SK-N-MC (cell line): ENCODE results near the gene SEPTIN11.
"Not testable (repeated sequence)": the region's sequence is repeated elsewhere in the genome, so short reads cannot be mapped to it uniquely, and the experiment has no call there.

ENCODE experiments used
- EZH2 ChIP-seq: fragments of 200-600 bp; sonication (generic); IDR thresholded peaks from one replicate; pipeline ENCODE4 v1.6.1; 2017; ENCODE audit warnings: antibody characterized with exemption
- FOXP2 ChIP-seq: optimal IDR thresholded peaks from 2 replicates; pipeline ENCODE3; 2011; ENCODE audit warnings: mild to moderate bottlenecking, moderate library complexity; ENCODE audit not compliant: insufficient read depth; ENCODE audit errors: extremely low read length, control extremely low read depth
- POLR2AphosphoS5 ChIP-seq: IDR thresholded peaks from 2 replicates; pipeline ENCODE4 v1.6.1; 2012; ENCODE audit warnings: mild to moderate bottlenecking, low read depth, low read length, borderline replicate concordance

DNA sequence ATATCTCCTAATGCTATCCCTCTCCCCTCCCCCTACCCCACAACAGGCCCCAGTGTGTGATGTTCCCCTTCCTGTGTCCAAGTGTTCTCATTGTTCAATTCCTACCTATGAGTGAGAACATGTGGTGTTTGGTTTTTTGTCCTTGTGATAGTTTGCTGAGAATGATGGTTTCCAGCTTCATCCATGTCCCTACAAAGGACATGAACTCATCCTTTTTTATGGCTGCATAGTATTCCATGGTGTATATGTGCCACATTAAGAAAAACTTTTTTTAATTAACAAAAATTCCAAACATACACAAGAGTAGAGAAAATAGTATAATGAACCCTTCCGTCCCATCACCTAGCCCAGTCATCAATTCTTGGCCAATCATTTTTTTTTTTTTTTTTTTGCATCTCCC is 14.4 kb downstream of the SEPTIN11 start:
- TF ChIP-seq POLR2AphosphoS5, EZH2, FOXP2: not testable (repeated sequence)
